GM23338 (cell line): Measurements from ENCODE around the gene SHB. TPM values are rescaled to one million over a fixed set of nuclear protein-coding genes. Genes with fewer than 3 reads are reported as not detected.

Experiments used
- ATAC-seq: fragments of 200-7000 bp; cut with Tn5 transposase; 3 replicates; pipeline ENCODE4 v1.9.1; 2020
- DNase-seq: peaks from one replicate; pipeline ENCODE4 v3.0.0-alpha.2; 2015; ENCODE audit warnings: low spot score
- H2AFZ ChIP-seq: fragments of 200-600 bp; sonication (generic); 2 replicates; pipeline ENCODE4 v1.8.0; 2016; ENCODE audit warnings: antibody characterized with exemption, mild to moderate bottlenecking, moderate library complexity
- H3F3A ChIP-seq: fragments of 200-600 bp; sonication (generic); replicated peaks from 2 replicates; pipeline ENCODE4 v1.8.0; 2017; ENCODE audit warnings: antibody characterized with exemption, mixed run types, low read depth
- H3K27ac ChIP-seq: fragments of 200-600 bp; sonication (generic); 2 replicates; pipeline ENCODE4 v1.6.1; 2016; ENCODE audit warnings: low read depth
- H3K27me3 ChIP-seq: fragments of 200-600 bp; sonication (generic); 2 replicates; pipeline ENCODE4 v1.8.0; 2016; ENCODE audit warnings: mild to moderate bottlenecking, mixed run types, moderate library complexity; ENCODE audit not compliant: insufficient read depth
- H3K36me3 ChIP-seq: fragments of 200-600 bp; sonication (generic); 2 replicates; pipeline ENCODE4 v1.8.0; 2016; ENCODE audit warnings: mild to moderate bottlenecking; ENCODE audit not compliant: insufficient read depth
- H3K4me1 ChIP-seq: fragments of 200-600 bp; sonication (generic); 2 replicates; pipeline ENCODE4 v1.8.0; 2016; ENCODE audit warnings: mild to moderate bottlenecking, moderate library complexity; ENCODE audit not compliant: insufficient read depth
- H3K4me2 ChIP-seq: fragments of 200-600 bp; sonication (generic); 2 replicates; pipeline ENCODE4 v1.7.1; 2017; ENCODE audit warnings: mixed run types
- H3K4me3 ChIP-seq: fragments of 200-600 bp; sonication (generic); 2 replicates; pipeline ENCODE4 v1.6.1; 2016; ENCODE audit warnings: mixed run types
- H3K79me2 ChIP-seq: fragments of 200-600 bp; sonication (generic); replicated peaks from 2 replicates; pipeline ENCODE4 v1.8.0; 2017; ENCODE audit warnings: mild to moderate bottlenecking; ENCODE audit not compliant: insufficient read depth
- H3K9me2 ChIP-seq: fragments of 200-600 bp; sonication (generic); 2 replicates; pipeline ENCODE4 v1.8.0; 2017; ENCODE audit not compliant: insufficient read depth
- H4K20me1 ChIP-seq: fragments of 200-600 bp; sonication (generic); replicated peaks from 2 replicates; pipeline ENCODE4 v1.8.0; 2017; ENCODE audit warnings: mild to moderate bottlenecking; ENCODE audit not compliant: insufficient read depth
- H3K27ac Mint-ChIP-seq: 2 replicates; pipeline ENCODE4 v1.8.0; 2020; ENCODE audit warnings: inconsistent platforms, mild to moderate bottlenecking, moderate library complexity, mixed read lengths
- H3K27me3 Mint-ChIP-seq: 3 replicates; pipeline ENCODE4 v1.8.0; 2022; ENCODE audit warnings: low read depth, mild to moderate bottlenecking, moderate library complexity, mixed read lengths, inconsistent platforms; ENCODE audit not compliant: insufficient read depth, poor library complexity
- H3K36me3 Mint-ChIP-seq: 3 replicates; pipeline ENCODE4 v1.8.0; 2021; ENCODE audit warnings: low read depth, mild to moderate bottlenecking, inconsistent platforms, moderate library complexity, mixed read lengths
- H3K4me1 Mint-ChIP-seq: 3 replicates; pipeline ENCODE4 v1.8.0; 2020; ENCODE audit warnings: mild to moderate bottlenecking, inconsistent platforms, mixed read lengths
- H3K4me3 Mint-ChIP-seq: 3 replicates; pipeline ENCODE4 v1.8.0; 2021; ENCODE audit warnings: moderate library complexity, mild to moderate bottlenecking, inconsistent platforms, mixed read lengths
- H3K9me3 Mint-ChIP-seq: 3 replicates; pipeline ENCODE4 v1.8.0; 2020; ENCODE audit warnings: moderate library complexity, mild to moderate bottlenecking, inconsistent platforms, mixed read lengths
- CREB1 ChIP-seq: fragments of 250-450 bp; sonication (Bioruptor Pico); IDR thresholded peaks from 2 replicates; pipeline ENCODE4 v1.5.0; 2020; ENCODE audit warnings: low read depth, mild to moderate bottlenecking, moderate library complexity
- EZH2 ChIP-seq: fragments of 200-600 bp; sonication (generic); IDR thresholded peaks from one replicate; pipeline ENCODE4 v1.8.0; 2017; ENCODE audit warnings: antibody characterized with exemption, mild to moderate bottlenecking, low read depth; ENCODE audit not compliant: unreplicated experiment
- EZH2phosphoT487 ChIP-seq: fragments of 200-600 bp; sonication (generic); IDR thresholded peaks from one replicate; pipeline ENCODE4 v1.8.1; 2018; ENCODE audit warnings: antibody characterized with exemption; ENCODE audit not compliant: unreplicated experiment
- JUNB ChIP-seq: IDR thresholded peaks from one replicate; pipeline ENCODE4 v1.6.1; 2016; ENCODE audit warnings: antibody characterized with exemption; ENCODE audit not compliant: unreplicated experiment
- NANOG ChIP-seq: IDR thresholded peaks from 2 replicates; pipeline ENCODE4 v1.6.1; 2016; ENCODE audit warnings: antibody characterized with exemption, borderline replicate concordance
- POLR2AphosphoS5 ChIP-seq: IDR thresholded peaks from 2 replicates; pipeline ENCODE4 v1.6.1; 2016; ENCODE audit warnings: antibody characterized with exemption, low read depth
- STAT1 ChIP-seq: IDR thresholded peaks from one replicate; pipeline ENCODE4 v1.6.1; 2016; ENCODE audit warnings: antibody characterized with exemption; ENCODE audit not compliant: unreplicated experiment
- ZNF114 ChIP-seq: fragments of 250-450 bp; sonication (Bioruptor Pico); IDR thresholded peaks from 2 replicates; pipeline ENCODE4 v1.5.0; 2020; ENCODE audit warnings: mild to moderate bottlenecking, moderate library complexity
- ZNF331 ChIP-seq: fragments of 250-450 bp; sonication (Bioruptor Pico); IDR thresholded peaks from 2 replicates; pipeline ENCODE4 v1.5.0; 2020; ENCODE audit warnings: low read depth, mild to moderate bottlenecking, moderate library complexity
- polyA plus RNA-seq: library from polyadenylated mRNA; unstranded; fragments of >200 nt; fragmentation: Nextera tagmentation; extraction: Ambion mirVana; gene quantifications from 2 replicates; pipeline ENCODE4 v1.2.1, GENCODE V29; 2016
- total RNA-seq: library from RNA; depleted of rRNA; stranded (reverse); fragments of >200 nt; shearing (Covaris generic); gene quantifications from 2 replicates; pipeline ENCODE4 v1.2.3, GENCODE V29; 2014
- TF ChIP-seq, protein P1 (sequence below), 2 experiments: fragments of 200-600 bp in 1 of 2; sonication (generic) in 1 of 2; conservative IDR thresholded peaks; 2 replicates each; pipeline versions ENCODE4 v1.5.1 to v1.6.1; 2016 to 2017; ENCODE audit warnings: antibody characterized with exemption in 2 of 2, low read depth in 2 of 2, mild to moderate bottlenecking in 2 of 2, moderate library complexity in 1 of 2
- TF ChIP-seq, protein P2 (sequence below): IDR thresholded peaks from 2 replicates; pipeline ENCODE4 v1.6.1; 2016; ENCODE audit warnings: antibody characterized with exemption
- TF ChIP-seq, protein P3 (sequence below): IDR thresholded peaks from one replicate; pipeline ENCODE4 v1.6.1; 2018; ENCODE audit warnings: antibody characterized with exemption; ENCODE audit not compliant: unreplicated experiment

SHB gene
- total and polyA plus RNA-seq, 2 experiments from 2014 or later = 1.5 to 14.0 TPM

DNA sequence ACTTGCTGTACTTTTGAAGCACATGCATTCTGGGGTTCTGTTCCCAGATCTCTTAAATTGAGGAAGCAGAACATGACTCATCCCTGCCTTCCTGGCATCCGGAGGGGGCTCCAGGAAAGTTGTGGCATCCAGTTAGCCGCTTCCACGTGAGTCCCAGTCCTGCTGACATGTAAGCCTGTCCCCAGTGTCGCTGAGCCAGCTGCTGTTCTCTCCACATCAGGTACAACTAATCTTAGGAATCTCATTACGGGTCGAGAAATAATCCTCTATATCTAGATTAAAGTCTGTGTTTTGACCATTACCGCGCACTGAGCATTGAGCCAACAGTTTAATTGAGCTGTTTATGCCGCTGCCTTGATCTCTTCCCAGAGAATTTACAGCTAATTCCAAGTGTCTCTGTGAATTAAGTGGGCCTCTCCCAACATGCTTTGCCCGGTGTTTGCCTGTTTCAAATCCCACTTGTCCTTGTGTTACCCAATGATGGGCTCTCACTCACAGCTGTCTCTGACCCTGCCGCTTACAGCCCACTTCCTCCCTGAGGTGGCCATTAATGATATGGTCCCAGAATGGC lies 10.5 kb upstream of the SHB start:
- Histone ChIP-seq H2AFZ (no peak overlapping the region), H3F3A (no peaks in the 10 kb centered on the region), H3K9me2 (no peaks in the 10 kb centered on the region), H3K79me2 (no peaks in the 10 kb centered on the region), H3K4me1 (no peaks in the 10 kb centered on the region; the same call in 1 of the 2 replicates), H3K27me3 (no peaks in the 10 kb centered on the region), H3K27ac (no peak overlapping the region), H3K4me2 (no peak overlapping the region), H3K4me3 (no peak overlapping the region), H3K36me3 (no peaks in the 10 kb centered on the region), H4K20me1 (no peaks in the 10 kb centered on the region)
- DNase-seq = no peak
- Mint-ChIP-seq H3K4me3 (no peak overlapping the region), H3K27me3 (peaks cover 8% of the 10 kb centered on the region), H3K4me1 (peaks cover 19% of the 10 kb centered on the region), H3K36me3 (no peaks in the 10 kb centered on the region), H3K9me3 (no peaks in the 10 kb centered on the region), H3K27ac (no peak overlapping the region)
- TF ChIP-seq EZH2phosphoT487 = no peak
- TF ChIP-seq, protein P1, sequence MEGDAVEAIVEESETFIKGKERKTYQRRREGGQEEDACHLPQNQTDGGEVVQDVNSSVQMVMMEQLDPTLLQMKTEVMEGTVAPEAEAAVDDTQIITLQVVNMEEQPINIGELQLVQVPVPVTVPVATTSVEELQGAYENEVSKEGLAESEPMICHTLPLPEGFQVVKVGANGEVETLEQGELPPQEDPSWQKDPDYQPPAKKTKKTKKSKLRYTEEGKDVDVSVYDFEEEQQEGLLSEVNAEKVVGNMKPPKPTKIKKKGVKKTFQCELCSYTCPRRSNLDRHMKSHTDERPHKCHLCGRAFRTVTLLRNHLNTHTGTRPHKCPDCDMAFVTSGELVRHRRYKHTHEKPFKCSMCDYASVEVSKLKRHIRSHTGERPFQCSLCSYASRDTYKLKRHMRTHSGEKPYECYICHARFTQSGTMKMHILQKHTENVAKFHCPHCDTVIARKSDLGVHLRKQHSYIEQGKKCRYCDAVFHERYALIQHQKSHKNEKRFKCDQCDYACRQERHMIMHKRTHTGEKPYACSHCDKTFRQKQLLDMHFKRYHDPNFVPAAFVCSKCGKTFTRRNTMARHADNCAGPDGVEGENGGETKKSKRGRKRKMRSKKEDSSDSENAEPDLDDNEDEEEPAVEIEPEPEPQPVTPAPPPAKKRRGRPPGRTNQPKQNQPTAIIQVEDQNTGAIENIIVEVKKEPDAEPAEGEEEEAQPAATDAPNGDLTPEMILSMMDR (conservative IDR thresholded peaks at IDR 0.05; ENCODE audit: low read depth in 2 of 2) = no peak
- no peak for TF ChIP-seq JUNB
- no peak for TF ChIP-seq POLR2AphosphoS5
- TF ChIP-seq EZH2 = no peak
- no peak for ATAC-seq

DNA sequence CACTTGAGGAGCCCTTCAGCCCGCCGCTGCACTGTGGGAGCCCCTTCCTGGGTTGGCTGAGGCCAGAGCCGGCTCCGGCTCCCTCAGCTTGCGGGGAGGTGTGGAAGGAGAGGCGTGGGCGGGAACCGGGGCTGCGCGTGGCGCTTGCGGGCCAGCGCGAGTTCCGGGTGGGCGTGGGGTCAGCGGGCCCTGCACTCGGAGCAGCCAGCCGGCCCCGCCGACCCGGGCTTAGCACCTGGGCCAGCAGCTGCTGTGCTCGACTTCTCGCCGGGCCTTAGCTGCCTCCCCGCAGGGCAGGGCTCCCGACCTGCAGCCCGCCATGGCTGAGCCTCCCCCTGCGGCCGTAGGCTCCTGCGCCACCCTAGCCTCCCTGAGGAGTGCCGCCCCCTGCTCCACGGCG lies 6.2 kb upstream of the SHB start:
- no peaks in the 10 kb centered on the region for H4K20me1 ChIP-seq
- H3K27ac Mint-ChIP-seq = no peak overlapping the region
- no peak for TF ChIP-seq STAT1
- TF ChIP-seq EZH2 = no peak
- no peak for TF ChIP-seq POLR2AphosphoS5
- no peak for TF ChIP-seq ZNF114 (CRISPR knock-in tag)
- no peak for TF ChIP-seq JUNB
- TF ChIP-seq, protein P1 (conservative IDR thresholded peaks at IDR 0.05; ENCODE audit: low read depth in 2 of 2) = no peak
- TF ChIP-seq, protein P2, sequence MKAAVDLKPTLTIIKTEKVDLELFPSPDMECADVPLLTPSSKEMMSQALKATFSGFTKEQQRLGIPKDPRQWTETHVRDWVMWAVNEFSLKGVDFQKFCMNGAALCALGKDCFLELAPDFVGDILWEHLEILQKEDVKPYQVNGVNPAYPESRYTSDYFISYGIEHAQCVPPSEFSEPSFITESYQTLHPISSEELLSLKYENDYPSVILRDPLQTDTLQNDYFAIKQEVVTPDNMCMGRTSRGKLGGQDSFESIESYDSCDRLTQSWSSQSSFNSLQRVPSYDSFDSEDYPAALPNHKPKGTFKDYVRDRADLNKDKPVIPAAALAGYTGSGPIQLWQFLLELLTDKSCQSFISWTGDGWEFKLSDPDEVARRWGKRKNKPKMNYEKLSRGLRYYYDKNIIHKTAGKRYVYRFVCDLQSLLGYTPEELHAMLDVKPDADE = no peak
- no peak for TF ChIP-seq EZH2phosphoT487
- TF ChIP-seq, protein P3, sequence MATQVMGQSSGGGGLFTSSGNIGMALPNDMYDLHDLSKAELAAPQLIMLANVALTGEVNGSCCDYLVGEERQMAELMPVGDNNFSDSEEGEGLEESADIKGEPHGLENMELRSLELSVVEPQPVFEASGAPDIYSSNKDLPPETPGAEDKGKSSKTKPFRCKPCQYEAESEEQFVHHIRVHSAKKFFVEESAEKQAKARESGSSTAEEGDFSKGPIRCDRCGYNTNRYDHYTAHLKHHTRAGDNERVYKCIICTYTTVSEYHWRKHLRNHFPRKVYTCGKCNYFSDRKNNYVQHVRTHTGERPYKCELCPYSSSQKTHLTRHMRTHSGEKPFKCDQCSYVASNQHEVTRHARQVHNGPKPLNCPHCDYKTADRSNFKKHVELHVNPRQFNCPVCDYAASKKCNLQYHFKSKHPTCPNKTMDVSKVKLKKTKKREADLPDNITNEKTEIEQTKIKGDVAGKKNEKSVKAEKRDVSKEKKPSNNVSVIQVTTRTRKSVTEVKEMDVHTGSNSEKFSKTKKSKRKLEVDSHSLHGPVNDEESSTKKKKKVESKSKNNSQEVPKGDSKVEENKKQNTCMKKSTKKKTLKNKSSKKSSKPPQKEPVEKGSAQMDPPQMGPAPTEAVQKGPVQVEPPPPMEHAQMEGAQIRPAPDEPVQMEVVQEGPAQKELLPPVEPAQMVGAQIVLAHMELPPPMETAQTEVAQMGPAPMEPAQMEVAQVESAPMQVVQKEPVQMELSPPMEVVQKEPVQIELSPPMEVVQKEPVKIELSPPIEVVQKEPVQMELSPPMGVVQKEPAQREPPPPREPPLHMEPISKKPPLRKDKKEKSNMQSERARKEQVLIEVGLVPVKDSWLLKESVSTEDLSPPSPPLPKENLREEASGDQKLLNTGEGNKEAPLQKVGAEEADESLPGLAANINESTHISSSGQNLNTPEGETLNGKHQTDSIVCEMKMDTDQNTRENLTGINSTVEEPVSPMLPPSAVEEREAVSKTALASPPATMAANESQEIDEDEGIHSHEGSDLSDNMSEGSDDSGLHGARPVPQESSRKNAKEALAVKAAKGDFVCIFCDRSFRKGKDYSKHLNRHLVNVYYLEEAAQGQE = no peak
- TF ChIP-seq ZNF331 (CRISPR knock-in tag) = no peak
- no peak for TF ChIP-seq CREB1
- TF ChIP-seq NANOG = no peak

More for the DNA sequence above, 6.2 kb upstream of the SHB start:
- Mint-ChIP-seq H3K36me3 (no peaks in the 10 kb centered on the region), H3K9me3 (no peaks in the 10 kb centered on the region), H3K27me3 (peaks cover 9% of the 10 kb centered on the region), H3K4me1 (peaks cover 11% of the 10 kb centered on the region), H3K4me3 (no peak overlapping the region)
- Histone ChIP-seq H3F3A (no peaks in the 10 kb centered on the region), H3K4me1 (no peaks in the 10 kb centered on the region; the same call in 1 of the 2 replicates), H3K27ac (no peak overlapping the region), H3K36me3 (no peaks in the 10 kb centered on the region), H3K9me2 (no peaks in the 10 kb centered on the region), H3K27me3 (peaks cover 5% of the 10 kb centered on the region; the same call in 1 of the 2 replicates), H3K4me3 (no peak overlapping the region), H2AFZ (no peak overlapping the region), H3K4me2 (no peak overlapping the region), H3K79me2 (no peaks in the 10 kb centered on the region)
- DNase-seq (no peak), ATAC-seq (no peak)
